LNCaP clone FGC (cell line): ENCODE results near the gene TTC23.

Source experiments
- DNase-seq: peaks from one replicate; pipeline ENCODE4 v3.0.0-alpha.2; 2011; ENCODE audit warnings: low read depth
- H3K4me3 ChIP-seq: 2 replicates; pipeline ENCODE4 v1.5.1; 2011; ENCODE audit warnings: mild to moderate bottlenecking, low read depth, low read length, control low read depth
- CTCF ChIP-seq: IDR thresholded peaks from 2 replicates; pipeline ENCODE4 v1.5.1; 2012; ENCODE audit warnings: mild to moderate bottlenecking; ENCODE audit not compliant: control insufficient read depth, insufficient read depth; ENCODE audit errors: extremely low read depth

Gene TTC23

GRCh38 chr15:99249270-99249841 lies at the start of gene TTC23:
TTC23 (minus strand) TSS chr15:99249581; CDS start chr15:99228712, 20,869 bp downstream.
- no peak for TF ChIP-seq CTCF
- no peak for DNase-seq
- H3K4me3 ChIP-seq, result peak within 1 kb of the TSS; percentile 70

- TF ChIP-seq CTCF, result no peak
- DNase-seq, result no peak
- no peak overlapping the region for H3K4me3 ChIP-seq
Measured at GRCh38 chr15:99296386-99296785, 47.0 kb upstream of the TTC23 start.

- no peak for TF ChIP-seq CTCF
- no peak for DNase-seq
- no peak overlapping the region for H3K4me3 ChIP-seq
Measured at GRCh38 chr15:99295840-99296239, 46.5 kb upstream of the TTC23 start.

- TF ChIP-seq CTCF, result no peak
- DNase-seq, result no peak
- H3K4me3 ChIP-seq, result no peak overlapping the region
Measured at GRCh38 chr15:99291643-99292042, 42.3 kb upstream of the TTC23 start.

- no peak for DNase-seq
- TF ChIP-seq CTCF, result no peak
- no peak overlapping the region for H3K4me3 ChIP-seq
Measured at GRCh38 chr15:99283717-99284116, 34.3 kb upstream of the TTC23 start.

- no peak overlapping the region for H3K4me3 ChIP-seq
- DNase-seq, result no peak
- no peak for TF ChIP-seq CTCF
Measured at GRCh38 chr15:99282586-99282985, 33.2 kb upstream of the TTC23 start.

- TF ChIP-seq CTCF, result no peak
- H3K4me3 ChIP-seq, result no peak overlapping the region
- no peak for DNase-seq
Measured at GRCh38 chr15:99282121-99282520, 32.7 kb upstream of the TTC23 start.
